HG02981 (cell line): ENCODE data around the gene TMEM132D.

Experiments used
- ATAC-seq: cut with Tn5 transposase; IDR thresholded peaks from one replicate; pipeline ENCODE4 v1.9.1; 2021; ENCODE audit warnings: mild to moderate bottlenecking, moderate library complexity; ENCODE audit not compliant: unreplicated experiment

TMEM132D gene

GRCh38 chr12:129467726-129468125 is 436.1 kb downstream of the TMEM132D start:
- no peak for ATAC-seq

GRCh38 chr12:129467289-129467688 is 436.5 kb downstream of the TMEM132D start:
- no peak for ATAC-seq

GRCh38 chr12:129466499-129466898 is 437.3 kb downstream of the TMEM132D start:
- no peak for ATAC-seq

- no peak for ATAC-seq
Observed at GRCh38 chr12:129459886-129460285, 443.9 kb downstream of the TMEM132D start.

GRCh38 chr12:129446696-129447095 is 457.1 kb downstream of the TMEM132D start:
- no peak for ATAC-seq

- no peak for ATAC-seq
Observed at GRCh38 chr12:129440278-129440677, 463.5 kb downstream of the TMEM132D start.

GRCh38 chr12:129434790-129435189 is 469.0 kb downstream of the TMEM132D start:
- ATAC-seq, result no peak

- ATAC-seq, result no peak
Observed at GRCh38 chr12:129428240-129428936, 475.4 kb downstream of the TMEM132D start.

- no peak for ATAC-seq
Observed at GRCh38 chr12:129423041-129423580, 480.7 kb downstream of the TMEM132D start.

GRCh38 chr12:129413295-129413694 is 490.5 kb downstream of the TMEM132D start:
- no peak for ATAC-seq

GRCh38 chr12:129409281-129409680 is 494.5 kb downstream of the TMEM132D start:
- no peak for ATAC-seq

GRCh38 chr12:129404556-129404955 is 499.3 kb downstream of the TMEM132D start:
- ATAC-seq, result no peak

GRCh38 chr12:129401572-129401971 is 502.3 kb downstream of the TMEM132D start:
- no peak for ATAC-seq

- ATAC-seq, result no peak
Observed at GRCh38 chr12:129394177-129394825, 509.5 kb downstream of the TMEM132D start.

- no peak for ATAC-seq
Observed at GRCh38 chr12:129393357-129393937, 510.4 kb downstream of the TMEM132D start.

- ATAC-seq, result no peak
Observed at GRCh38 chr12:129385637-129385990, 518.2 kb downstream of the TMEM132D start.

GRCh38 chr12:129383956-129384355 is 519.9 kb downstream of the TMEM132D start:
- no peak for ATAC-seq

- ATAC-seq, result no peak
Observed at GRCh38 chr12:129381715-129382114, 522.1 kb downstream of the TMEM132D start.

GRCh38 chr12:129379076-129379804 is 524.6 kb downstream of the TMEM132D start:
- ATAC-seq, result no peak

GRCh38 chr12:129378496-129378895 is 525.3 kb downstream of the TMEM132D start:
- ATAC-seq, result no peak

GRCh38 chr12:129373746-129374145 is 530.1 kb downstream of the TMEM132D start:
- no peak for ATAC-seq
